GM19328 (cell line): ENCODE results near the gene UBE2QL1.

Experiments used
- ATAC-seq: cut with Tn5 transposase; IDR thresholded peaks from one replicate; pipeline ENCODE4 v1.9.1; 2021; ENCODE audit warnings: mild to moderate bottlenecking, moderate library complexity; ENCODE audit not compliant: unreplicated experiment

The UBE2QL1 gene

GRCh38 chr5:6453937-6454560 lies 5.4 kb downstream of the UBE2QL1 start:
- no peak for ATAC-seq

DNA sequence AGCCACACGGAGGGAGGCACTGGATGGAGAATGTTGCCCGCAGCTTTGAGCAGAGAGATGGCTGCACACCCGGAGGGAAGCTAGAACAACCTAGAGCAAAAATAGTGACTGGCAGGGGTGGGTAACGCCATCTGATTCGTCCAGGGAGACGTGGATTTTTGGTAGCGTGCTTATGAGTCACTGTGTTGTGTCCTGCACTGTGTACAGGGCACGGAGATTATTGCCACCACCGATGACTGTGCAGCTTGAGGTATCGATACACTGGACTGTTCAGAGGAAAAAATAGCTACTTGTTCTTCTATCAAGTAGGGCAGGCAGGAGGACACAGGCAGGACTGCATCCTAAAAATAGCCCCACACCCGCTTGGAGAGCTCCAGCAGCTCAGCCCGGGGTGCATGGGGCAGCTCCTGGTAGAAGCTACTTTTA lies 6.0 kb downstream of the UBE2QL1 start:
- ATAC-seq, result no peak

DNA sequence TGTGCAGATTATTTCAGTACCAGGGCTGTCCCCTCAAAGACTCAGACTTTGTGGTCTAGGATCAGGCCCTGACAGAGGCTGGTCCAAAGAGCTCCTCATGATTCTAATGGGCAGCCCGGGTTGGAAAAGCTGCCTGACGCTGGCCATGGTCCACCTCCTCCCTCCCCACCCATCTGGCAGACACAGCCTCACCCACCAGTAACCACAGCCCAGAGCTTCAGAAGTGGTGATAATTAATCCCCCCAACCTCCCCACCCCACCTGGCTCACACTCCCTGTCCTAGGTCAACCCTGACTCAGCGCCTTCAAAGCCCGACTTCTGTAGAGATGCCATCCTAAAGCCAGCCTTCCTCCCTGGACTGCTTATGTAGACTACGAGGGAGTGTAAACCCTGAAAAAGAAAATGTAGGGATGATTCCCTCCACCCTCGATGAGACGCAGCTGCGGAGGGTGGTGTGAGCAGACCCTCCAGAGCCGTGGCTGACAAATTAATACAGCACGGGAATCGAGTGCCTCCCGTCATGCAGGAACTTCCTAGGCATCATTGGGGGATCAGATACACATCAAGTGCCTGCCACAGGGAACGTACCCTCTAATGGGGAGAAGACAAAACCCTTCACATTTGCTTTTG lies 7.0 kb downstream of the UBE2QL1 start:
- ATAC-seq, result no peak

- ATAC-seq, result no peak
Observed at GRCh38 chr5:6456766-6457370, 8.2 kb downstream of the UBE2QL1 start.

DNA sequence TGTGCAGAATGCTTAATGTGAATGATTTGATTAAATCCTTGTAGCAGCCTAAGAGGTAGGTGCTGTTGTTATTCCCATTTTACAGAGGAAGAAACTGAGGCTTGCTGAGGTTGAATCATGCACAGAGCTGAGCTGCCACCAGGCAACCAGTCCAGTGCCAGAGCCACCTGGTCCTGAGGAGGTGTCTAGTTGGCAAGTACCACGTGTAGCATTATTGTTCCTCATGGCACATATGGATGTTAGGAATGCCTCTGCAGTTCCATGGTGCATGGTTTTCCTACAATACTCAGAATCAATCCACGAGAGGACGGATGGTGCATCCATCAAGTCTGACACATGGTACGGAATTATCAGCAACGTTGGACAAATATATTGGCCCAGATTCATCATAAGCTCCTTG lies 8.9 kb downstream of the UBE2QL1 start:
- ATAC-seq, result no peak

GRCh38 chr5:6458833-6459232 lies 10.2 kb downstream of the UBE2QL1 start:
- no peak for ATAC-seq

GRCh38 chr5:6459896-6460295 lies 11.2 kb downstream of the UBE2QL1 start:
- no peak for ATAC-seq

GRCh38 chr5:6461006-6461405 lies 12.3 kb downstream of the UBE2QL1 start:
- no peak for ATAC-seq

- no peak for ATAC-seq
Observed at GRCh38 chr5:6461793-6462650, 13.4 kb downstream of the UBE2QL1 start.

DNA sequence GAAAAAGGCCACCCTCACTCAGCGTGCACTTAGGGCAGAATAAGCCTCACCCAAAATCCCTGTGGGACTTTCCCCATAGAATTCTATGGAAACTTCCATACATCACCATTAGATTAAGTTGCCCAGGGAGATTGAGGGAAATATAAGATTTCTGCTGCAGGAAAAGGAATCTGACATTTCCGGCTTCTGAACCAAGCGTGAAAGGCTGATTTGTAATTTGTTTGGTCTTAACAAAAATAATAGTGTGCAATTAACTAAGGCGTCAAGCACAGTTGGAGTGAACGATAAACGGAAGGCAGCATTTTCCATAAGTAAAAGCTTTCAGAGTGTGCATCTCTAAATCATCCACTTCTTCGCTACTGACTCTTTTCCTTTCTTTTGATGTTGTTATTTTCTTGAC lies 14.0 kb downstream of the UBE2QL1 start:
- ATAC-seq, result no peak

- ATAC-seq, result no peak
Observed at GRCh38 chr5:6464441-6464840, 15.8 kb downstream of the UBE2QL1 start.

- ATAC-seq, result no peak
Observed at GRCh38 chr5:6465831-6466790, 17.5 kb downstream of the UBE2QL1 start.

DNA sequence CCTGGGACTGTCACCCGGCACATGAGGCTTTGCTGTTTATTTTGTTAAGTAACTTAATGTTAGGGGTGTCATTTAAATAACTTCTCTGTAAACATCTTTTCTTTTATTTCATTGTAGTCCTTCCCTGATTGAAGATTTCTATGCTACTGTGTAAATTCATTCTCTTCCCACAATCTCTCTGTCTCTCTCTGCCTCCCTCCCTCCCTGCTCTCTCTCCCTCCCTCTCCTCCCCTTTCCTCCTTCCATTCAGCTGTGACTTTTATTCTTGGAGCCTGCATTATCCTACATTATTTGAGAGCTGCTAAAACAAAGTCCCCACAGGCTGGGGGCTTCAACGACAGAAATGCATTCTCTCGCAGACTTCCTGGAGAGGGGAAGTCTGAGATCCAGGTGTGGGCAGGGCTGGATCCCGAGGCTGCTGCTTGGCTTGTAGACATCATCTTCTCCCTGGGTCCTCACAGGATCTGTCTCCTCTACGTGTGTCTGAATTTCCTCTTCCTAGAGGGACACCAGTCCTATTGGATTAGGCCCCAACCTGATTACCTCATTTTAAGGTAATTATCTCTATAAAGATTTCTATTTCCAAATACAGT lies 18.4 kb downstream of the UBE2QL1 start:
- ATAC-seq, result no peak

DNA sequence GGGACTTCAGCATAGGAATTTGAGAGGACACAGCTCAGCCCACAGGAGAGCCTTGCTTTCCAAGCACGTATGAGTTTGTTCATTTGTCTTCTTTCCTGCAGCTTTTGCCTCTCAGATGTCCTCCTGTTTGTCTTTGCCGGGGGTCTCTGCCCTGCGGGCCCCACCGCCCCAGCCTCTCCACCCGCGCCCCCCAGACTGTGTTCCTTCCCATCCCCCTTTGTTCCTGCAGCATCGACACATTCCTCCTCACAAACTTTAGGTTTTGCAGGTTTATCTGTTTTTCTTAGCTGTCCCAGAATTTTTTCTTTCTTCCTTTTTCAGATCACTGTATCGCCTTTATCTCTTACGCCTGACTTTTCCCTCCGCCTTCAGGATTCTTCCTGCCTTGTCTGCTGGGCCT lies 18.9 kb downstream of the UBE2QL1 start:
- no peak for ATAC-seq

DNA sequence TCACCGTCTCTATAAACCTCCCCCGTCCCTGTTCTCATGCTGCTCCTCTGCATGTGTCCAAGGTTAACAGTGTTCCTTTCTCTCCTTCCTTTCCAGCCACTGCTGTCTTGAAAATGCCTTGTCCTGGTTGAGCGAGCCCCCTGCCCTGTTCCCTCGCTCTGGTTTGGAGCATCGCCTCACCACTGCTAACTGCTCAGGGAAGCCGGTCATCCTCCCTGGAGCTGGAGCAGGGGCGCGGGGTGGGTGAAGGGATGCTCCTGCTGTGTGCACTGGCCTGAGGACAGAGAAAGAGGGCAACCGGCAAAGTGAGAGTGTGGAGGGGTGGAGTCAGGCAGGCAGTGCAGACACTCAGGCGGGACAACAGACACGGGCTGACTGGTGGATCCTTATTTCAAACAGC lies 19.4 kb downstream of the UBE2QL1 start:
- no peak for ATAC-seq

GRCh38 chr5:6468870-6469269 lies 20.2 kb downstream of the UBE2QL1 start:
- no peak for ATAC-seq

GRCh38 chr5:6469836-6470235 lies 21.2 kb downstream of the UBE2QL1 start:
- ATAC-seq, result no peak

DNA sequence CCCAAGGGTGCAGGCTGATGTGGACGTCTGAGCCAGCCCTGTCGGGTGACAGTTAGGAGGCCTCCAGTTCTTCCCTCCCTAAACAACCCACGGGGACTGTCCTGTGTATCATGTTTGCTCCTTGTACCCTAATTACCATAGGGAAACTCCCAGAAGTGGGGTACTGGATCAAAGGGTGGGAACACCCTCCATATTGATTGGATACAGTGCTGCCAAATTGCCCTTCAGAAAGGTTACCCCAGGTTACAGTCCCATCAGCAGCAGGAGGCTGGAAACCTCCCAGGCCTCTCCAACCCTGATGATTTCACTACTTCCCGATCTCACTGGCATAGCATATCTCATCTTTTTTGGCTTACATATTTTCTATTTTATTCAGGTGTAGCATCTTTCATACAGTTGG lies 22.0 kb downstream of the UBE2QL1 start:
- ATAC-seq, result no peak

DNA sequence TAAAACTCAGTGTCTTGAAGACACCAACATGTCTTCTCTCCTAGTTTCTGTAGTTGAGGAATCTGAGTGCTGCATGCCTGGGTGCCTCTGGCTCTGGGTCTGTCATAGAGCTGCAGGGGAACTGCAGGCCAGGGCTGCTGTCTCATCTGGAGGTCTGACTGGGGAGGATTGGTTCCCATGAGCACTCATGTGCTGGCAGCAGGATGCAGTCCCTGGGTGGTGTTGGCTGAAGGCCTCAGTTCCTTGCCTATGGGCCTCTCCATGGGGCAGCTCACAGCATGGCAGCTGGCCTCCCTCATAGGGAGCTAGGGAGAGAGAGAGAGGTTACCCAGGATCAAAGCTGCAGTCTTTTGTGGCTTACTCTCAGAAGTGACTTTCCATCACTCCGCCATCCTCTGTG lies 22.6 kb downstream of the UBE2QL1 start:
- no peak for ATAC-seq

- ATAC-seq, result no peak
Observed at GRCh38 chr5:6472792-6473191, 24.1 kb downstream of the UBE2QL1 start.
